ENCODE measurements around the gene CRHR2. TPM values are rescaled to one million over a fixed set of nuclear protein-coding genes. Genes with fewer than 3 reads are reported as not detected.

CRHR2 gene
- total and polyA plus RNA-seq, 8 donors: not detected

DNA sequence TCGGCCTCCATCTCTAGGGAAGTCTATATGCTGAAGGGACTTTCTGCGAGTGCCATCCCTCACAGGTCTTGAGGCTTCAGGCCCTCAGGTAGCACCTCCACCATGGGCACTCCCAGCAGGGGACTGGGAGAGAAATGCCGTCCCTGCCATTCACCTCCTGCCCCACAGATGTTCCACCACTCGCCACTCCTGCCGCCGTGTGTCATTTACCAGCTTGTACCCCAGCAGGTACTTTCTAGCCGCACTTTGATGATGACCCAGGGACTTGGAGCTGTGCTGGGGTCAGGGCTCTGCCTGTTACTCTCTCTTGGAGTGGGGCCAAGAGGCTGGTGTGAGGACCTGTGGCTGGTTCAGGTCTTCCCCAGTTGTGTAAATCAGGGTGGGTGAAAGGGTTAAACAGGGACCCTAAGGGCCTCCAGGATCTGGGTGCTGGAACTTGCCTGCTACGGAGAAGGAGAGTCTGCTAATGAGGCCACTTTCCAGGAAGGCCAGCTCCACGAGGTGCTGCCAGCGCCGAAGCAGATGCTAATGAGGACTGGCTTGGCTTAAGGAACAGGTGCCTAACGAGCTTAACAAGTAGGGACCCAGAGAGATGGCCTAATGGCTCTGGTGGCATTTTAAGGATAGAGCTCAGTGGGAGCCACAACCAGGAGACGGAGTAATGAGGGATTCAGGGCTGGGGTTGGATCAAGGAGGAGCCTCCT, 32.4 kb downstream of the CRHR2 start:
- intact Hi-C loops (cut with DNase I; ENCODE audit: low total_unique reads): no loop called here
- TF ChIP-seq, protein P1, sequence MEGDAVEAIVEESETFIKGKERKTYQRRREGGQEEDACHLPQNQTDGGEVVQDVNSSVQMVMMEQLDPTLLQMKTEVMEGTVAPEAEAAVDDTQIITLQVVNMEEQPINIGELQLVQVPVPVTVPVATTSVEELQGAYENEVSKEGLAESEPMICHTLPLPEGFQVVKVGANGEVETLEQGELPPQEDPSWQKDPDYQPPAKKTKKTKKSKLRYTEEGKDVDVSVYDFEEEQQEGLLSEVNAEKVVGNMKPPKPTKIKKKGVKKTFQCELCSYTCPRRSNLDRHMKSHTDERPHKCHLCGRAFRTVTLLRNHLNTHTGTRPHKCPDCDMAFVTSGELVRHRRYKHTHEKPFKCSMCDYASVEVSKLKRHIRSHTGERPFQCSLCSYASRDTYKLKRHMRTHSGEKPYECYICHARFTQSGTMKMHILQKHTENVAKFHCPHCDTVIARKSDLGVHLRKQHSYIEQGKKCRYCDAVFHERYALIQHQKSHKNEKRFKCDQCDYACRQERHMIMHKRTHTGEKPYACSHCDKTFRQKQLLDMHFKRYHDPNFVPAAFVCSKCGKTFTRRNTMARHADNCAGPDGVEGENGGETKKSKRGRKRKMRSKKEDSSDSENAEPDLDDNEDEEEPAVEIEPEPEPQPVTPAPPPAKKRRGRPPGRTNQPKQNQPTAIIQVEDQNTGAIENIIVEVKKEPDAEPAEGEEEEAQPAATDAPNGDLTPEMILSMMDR (IDR thresholded peaks at IDR 0.05): no peak
- TF ChIP-seq POLR2A (IDR thresholded peaks at IDR 0.05) (no peak), EP300 (IDR thresholded peaks at IDR 0.05) (no peak), POLR2AphosphoS5 (IDR thresholded peaks at IDR 0.05) (no peak)
- Histone ChIP-seq H3K27me3 (no peaks in the 10 kb centered on the region), H3K4me1 (no peaks in the 10 kb centered on the region), H3K4me3 (no peak overlapping the region), H3K36me3 (peaks cover 0 to 8% (median 6%) of the 10 kb centered on the region in 4 donors), H3K9me3 (no peaks in the 10 kb centered on the region), H3K27ac (no peak overlapping the region)
- WGBS, 5 donors: 86 to 92% (median 90%) methylated on average over 13 of the region's 13 CpGs
- no peak for DNase-seq

DNA sequence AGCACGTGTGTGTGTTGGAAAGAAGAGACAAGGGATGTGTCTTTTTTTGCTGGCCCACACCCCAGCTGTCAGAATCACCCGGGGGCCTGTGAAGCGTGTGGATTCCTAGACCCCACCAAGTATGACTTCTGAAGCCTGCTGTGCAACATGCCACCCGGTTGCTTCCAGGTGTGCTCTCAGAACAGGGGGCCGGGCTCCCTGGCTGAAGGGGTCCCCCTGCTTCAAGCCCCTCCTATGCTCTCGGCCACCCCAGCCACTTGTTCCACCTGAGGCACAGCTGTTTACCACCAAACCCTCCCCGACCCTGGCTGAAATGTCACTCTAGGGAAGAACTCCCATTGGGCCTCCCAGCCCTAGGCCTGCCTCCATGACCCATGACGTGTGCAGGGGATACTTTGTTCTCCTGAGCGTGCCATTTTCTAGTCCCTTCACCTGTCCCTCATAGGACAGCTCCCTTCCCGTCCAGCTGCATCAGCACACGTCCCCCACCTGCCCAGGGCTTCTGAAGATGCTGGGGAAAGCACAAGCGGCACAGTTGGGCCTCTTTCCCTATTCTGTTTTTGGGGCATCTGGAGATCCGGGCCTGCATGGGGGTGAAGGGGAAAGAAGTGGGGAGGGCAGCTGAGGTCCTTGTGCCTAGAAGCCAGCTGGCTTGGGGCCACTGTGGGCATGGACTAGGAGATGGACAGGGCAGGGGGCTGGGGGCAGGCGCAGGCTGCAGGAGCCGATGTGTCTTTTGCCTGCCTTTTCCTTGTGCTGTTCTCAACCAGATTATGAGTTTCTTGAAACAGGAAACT, 33.3 kb downstream of the CRHR2 start:
- DNase-seq: no peak
- H3K4me3 ChIP-seq: no peak overlapping the region
- H3K36me3 ChIP-seq: peaks cover 0 to 14% (median 12%) of the 10 kb centered on the region in 4 donors
- no peaks in the 10 kb centered on the region for H3K27me3 ChIP-seq
- no peaks in the 10 kb centered on the region for H3K4me1 ChIP-seq
- whole genome bisulfite sequencing, 5 donors: 88 to 94% (median 91%) methylated on average over 15 of the region's 15 CpGs
- H3K9me3 ChIP-seq: no peaks in the 10 kb centered on the region
- TF ChIP-seq POLR2A (IDR thresholded peaks at IDR 0.05) (no peak), POLR2AphosphoS5 (IDR thresholded peaks at IDR 0.05) (no peak), EP300 (IDR thresholded peaks at IDR 0.05) (no peak)
- TF ChIP-seq, protein P1 (IDR thresholded peaks at IDR 0.05): no peak
- intact Hi-C loops (cut with DNase I; ENCODE audit: low total_unique reads): no loop called here
- no peak overlapping the region for H3K27ac ChIP-seq

DNA sequence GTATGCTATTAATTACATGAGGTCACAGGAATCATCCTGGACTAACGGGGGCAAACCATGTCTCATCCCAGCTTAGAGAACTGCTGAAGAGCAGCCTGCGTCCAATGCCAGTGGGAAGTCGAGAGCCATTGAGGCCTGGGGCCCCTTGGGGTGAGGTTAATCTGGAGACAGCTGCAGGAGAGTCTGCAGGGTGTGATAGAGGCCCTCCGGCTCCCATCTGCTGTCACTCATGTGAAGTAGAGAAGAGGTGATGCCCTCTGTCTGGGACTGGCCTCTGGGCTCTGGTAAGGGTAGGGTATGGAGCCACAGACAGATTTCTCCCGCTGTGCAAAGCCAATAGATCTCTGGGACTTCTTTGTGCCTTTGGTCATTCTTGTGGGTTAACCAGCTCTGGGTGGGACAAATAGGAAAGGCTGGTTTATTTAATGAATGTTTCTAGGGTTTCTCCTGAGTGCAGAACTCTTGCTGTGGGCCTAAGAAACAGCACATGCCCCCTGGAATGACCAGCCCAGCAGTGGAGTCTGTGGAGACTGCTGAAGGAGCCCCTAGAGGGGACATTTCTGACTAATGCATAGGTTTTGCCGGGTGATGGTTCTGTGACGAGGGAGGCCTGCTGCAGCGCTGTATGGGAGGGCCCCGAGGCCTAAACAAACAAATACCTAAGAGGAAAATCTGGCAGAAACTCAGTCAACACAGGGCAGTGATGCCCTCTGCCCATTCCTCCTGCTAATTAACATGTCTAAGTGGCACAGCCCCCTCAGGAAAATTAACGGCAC, 34.5 kb downstream of the CRHR2 start:
- no peaks in the 10 kb centered on the region for H3K27me3 ChIP-seq
- no peak overlapping the region for H3K4me3 ChIP-seq
- no peak for DNase-seq
- no peaks in the 10 kb centered on the region for H3K9me3 ChIP-seq
- peaks cover 0 to 17% (median 13%) of the 10 kb centered on the region in 4 donors for H3K36me3 ChIP-seq
- no peak overlapping the region for H3K27ac ChIP-seq
- TF ChIP-seq POLR2A (IDR thresholded peaks at IDR 0.05) (no peak), POLR2AphosphoS5 (IDR thresholded peaks at IDR 0.05) (no peak), EP300 (IDR thresholded peaks at IDR 0.05) (no peak)
- TF ChIP-seq, protein P1 (IDR thresholded peaks at IDR 0.05): no peak
- 69 to 85% (median 75%) methylated on average over 10 of the region's 10 CpGs for WGBS, 5 donors
- H3K4me1 ChIP-seq: no peaks in the 10 kb centered on the region
- intact Hi-C loops (cut with DNase I; ENCODE audit: low total_unique reads): no loop called here

DNA sequence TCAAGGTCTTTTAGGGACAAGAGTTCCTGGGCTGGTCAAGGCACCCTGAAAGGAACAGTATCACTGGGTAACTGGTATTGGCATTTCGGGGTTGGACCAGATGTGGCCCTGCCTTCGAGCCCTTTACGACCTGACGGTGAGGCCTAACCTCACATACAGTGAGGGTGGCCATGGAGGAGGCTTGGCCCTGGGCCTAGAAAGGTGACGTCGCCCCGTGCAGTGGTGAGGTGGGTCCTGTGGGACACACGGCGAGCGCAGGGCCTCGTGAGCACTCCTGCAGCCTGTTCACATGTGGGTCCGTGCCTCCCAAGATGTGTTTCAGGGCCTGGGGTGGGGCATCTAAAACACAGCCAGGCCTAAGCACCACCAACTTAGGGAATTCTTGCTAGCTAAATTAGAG, 36.1 kb downstream of the CRHR2 start:
- Histone ChIP-seq H3K4me1 (no peaks in the 10 kb centered on the region), H3K4me3 (no peak overlapping the region), H3K27me3 (no peaks in the 10 kb centered on the region), H3K9me3 (no peaks in the 10 kb centered on the region), H3K36me3 (peaks cover 0 to 18% (median 13%) of the 10 kb centered on the region in 4 donors), H3K27ac (no peak overlapping the region)
- DNase-seq: no peak
- WGBS, 5 donors: 87 to 96% (median 95%) methylated on average over 8 to 12 of the region's 12 CpGs
- TF ChIP-seq, protein P1 (IDR thresholded peaks at IDR 0.05): no peak
- TF ChIP-seq EP300 (IDR thresholded peaks at IDR 0.05): no peak
- no peak for TF ChIP-seq POLR2A (IDR thresholded peaks at IDR 0.05)
- no peak for TF ChIP-seq POLR2AphosphoS5 (IDR thresholded peaks at IDR 0.05)
- intact Hi-C loops (cut with DNase I; ENCODE audit: low total_unique reads): no loop called here
